ENCODE data around the gene SEC14L1.

DNA sequence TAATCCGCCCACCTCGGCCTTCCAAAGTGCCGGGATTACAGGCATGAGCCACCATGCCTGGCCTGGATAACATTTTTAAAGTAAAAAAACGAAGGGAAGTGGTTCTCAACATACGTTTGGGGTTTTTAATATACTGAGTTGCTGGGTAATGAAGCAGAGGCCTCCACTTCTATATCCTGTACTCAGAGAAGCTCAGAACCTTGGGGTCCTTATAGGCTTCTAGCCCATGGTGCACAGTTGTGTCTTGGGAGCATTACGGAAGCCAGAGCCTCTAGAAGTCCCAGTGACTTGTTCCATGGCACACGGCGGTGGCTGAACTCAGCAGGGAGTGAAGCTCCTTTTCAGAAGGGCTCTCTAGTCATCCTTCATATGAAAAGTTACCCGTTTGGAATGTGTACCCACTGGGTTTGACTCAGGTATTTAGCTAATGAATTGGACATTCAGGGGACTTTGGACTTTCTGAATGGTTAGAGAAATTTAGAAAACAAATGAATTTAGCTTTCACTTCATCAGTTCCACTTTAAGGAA is 67.0 kb downstream of the SEC14L1 start:
- TF ChIP-seq CTCF (IDR thresholded peaks at IDR 0.05) (no peak), POLR2A (IDR thresholded peaks at IDR 0.05) (no peak)
